ENCODE data around the gene TCN1.
"Not testable (repeated sequence)": the region's sequence is repeated elsewhere in the genome, so short reads cannot be mapped to it uniquely, and the experiment has no call there.

Gene TCN1

DNA sequence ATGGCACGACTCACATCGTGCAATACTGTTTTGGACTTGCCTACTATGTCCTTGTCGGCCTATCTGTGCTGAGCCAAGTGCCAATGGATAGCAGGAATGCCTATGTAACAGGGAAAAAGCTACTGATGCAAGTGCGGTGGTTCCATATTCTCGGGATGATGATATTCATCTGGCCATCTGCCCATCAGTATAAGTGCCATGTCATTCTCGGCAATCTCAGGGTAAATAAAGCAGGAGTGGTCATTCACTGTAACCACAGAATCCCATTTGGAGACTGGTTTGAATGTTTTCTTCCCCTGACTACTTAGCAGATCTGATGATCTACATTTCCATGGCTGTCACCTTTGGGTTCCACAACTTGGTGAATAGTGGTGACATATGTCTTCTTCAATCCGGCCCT is 32.4 kb upstream of the TCN1 start:
- H3K79me2 ChIP-seq = no peaks in the 10 kb centered on the region
- H3K27me3 ChIP-seq (ENCODE audit: control insufficient read depth, insufficient read depth, low read length) = no peaks in the 10 kb centered on the region
- no peak overlapping the region for H3K9ac ChIP-seq
- no peaks in the 10 kb centered on the region for H3K36me3 ChIP-seq (ENCODE audit: control insufficient read depth, insufficient read depth, low read length)
- H2AFZ ChIP-seq = no peak overlapping the region
- H3K4me1 ChIP-seq = no peaks in the 10 kb centered on the region
- no peak overlapping the region for H3K4me3 ChIP-seq (ENCODE audit: low read depth, low read length)
- H3K4me2 ChIP-seq (ENCODE audit: low read length) = no peak overlapping the region
- TF ChIP-seq, protein P1, sequence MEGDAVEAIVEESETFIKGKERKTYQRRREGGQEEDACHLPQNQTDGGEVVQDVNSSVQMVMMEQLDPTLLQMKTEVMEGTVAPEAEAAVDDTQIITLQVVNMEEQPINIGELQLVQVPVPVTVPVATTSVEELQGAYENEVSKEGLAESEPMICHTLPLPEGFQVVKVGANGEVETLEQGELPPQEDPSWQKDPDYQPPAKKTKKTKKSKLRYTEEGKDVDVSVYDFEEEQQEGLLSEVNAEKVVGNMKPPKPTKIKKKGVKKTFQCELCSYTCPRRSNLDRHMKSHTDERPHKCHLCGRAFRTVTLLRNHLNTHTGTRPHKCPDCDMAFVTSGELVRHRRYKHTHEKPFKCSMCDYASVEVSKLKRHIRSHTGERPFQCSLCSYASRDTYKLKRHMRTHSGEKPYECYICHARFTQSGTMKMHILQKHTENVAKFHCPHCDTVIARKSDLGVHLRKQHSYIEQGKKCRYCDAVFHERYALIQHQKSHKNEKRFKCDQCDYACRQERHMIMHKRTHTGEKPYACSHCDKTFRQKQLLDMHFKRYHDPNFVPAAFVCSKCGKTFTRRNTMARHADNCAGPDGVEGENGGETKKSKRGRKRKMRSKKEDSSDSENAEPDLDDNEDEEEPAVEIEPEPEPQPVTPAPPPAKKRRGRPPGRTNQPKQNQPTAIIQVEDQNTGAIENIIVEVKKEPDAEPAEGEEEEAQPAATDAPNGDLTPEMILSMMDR (IDR thresholded peaks at IDR 0.05) = no peak
- no peaks in the 10 kb centered on the region for H3K9me3 ChIP-seq (ENCODE audit: control insufficient read depth, low read length)
- no peak overlapping the region for H3K27ac ChIP-seq

DNA sequence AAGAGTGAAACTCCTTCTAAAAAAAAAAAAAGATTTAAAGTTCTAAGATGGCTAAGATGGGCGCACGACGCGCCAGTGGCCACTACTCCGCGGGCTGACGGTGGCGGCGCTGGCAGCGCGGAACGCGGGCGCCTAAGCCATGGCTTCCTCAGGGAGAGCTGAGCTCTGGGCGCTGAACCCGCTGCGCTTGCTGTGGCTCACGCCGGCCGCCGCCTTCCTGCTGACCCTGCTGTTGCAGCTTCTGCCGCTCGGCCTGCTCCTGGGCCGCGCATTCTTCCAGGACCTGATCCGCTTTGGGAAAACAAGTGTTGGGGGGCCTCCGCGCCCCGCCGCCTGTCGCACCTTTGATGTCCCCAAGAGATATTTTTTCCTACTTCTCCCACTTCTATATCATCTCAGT is 31.8 kb upstream of the TCN1 start:
- Histone ChIP-seq H2AFZ (no peak overlapping the region), H3K27ac (no peak overlapping the region), H3K27me3 (ENCODE audit: control insufficient read depth, insufficient read depth, low read length) (no peaks in the 10 kb centered on the region), H3K9ac (no peak overlapping the region), H3K4me3 (ENCODE audit: low read depth, low read length) (no peak overlapping the region), H3K9me3 (ENCODE audit: control insufficient read depth, low read length) (no peaks in the 10 kb centered on the region), H3K36me3 (ENCODE audit: control insufficient read depth, insufficient read depth, low read length) (no peaks in the 10 kb centered on the region), H3K79me2 (no peaks in the 10 kb centered on the region), H3K4me2 (ENCODE audit: low read length) (no peak overlapping the region), H3K4me1 (no peaks in the 10 kb centered on the region)
- TF ChIP-seq, protein P1 (IDR thresholded peaks at IDR 0.05) = no peak

DNA sequence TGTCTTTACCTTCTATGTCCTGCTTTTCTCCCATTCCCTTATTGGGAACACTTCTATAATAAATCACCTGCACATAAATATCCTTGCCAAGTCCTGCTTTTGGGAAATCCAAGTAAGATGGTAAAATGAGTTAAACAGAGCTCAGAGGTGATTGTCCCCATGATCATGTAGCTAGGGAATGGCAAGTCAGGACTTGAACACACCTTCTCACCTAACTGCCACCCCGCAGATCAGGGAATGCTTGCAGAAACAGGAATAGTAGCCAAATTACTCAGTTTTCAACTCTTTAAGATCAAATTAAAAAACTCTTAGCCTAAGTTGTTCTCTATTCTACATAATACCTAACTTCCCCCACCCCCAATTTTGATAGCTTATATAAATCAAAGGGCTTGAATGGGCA is 28.3 kb upstream of the TCN1 start:
- Histone ChIP-seq H3K79me2 (no peaks in the 10 kb centered on the region), H2AFZ (no peak overlapping the region), H3K9ac (no peak overlapping the region), H3K36me3 (ENCODE audit: control insufficient read depth, insufficient read depth, low read length) (no peaks in the 10 kb centered on the region), H3K4me3 (ENCODE audit: low read depth, low read length) (no peak overlapping the region), H3K9me3 (ENCODE audit: control insufficient read depth, low read length) (no peaks in the 10 kb centered on the region), H3K27ac (no peak overlapping the region), H3K27me3 (ENCODE audit: control insufficient read depth, insufficient read depth, low read length) (no peaks in the 10 kb centered on the region), H3K4me2 (ENCODE audit: low read length) (no peak overlapping the region), H3K4me1 (no peaks in the 10 kb centered on the region)
- TF ChIP-seq, protein P1 (IDR thresholded peaks at IDR 0.05) = no peak

DNA sequence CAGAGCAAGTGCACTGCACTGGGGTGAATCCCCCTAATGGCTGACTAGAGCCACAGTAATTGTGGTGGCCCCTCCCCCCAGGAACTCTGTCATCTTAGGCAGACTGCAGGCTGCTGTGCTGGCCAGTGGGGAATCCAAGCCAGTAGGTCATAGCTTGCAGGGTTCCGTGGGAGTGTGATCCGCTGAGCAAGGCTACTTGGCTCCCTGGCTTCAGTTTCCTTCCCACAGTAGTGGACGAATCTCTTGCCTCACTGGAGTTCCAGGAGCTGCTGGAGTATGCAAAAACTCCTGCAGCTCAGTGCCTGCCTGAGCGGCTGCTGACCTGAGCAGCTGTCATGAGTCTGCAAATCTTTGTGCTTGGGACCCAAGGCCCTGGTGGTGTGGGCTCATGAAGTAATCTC is 25.5 kb upstream of the TCN1 start:
- Histone ChIP-seq H3K27me3 (ENCODE audit: control insufficient read depth, insufficient read depth, low read length) (no peaks in the 10 kb centered on the region), H3K4me3 (ENCODE audit: low read depth, low read length) (no peak overlapping the region), H3K79me2 (no peaks in the 10 kb centered on the region), H3K9me3 (ENCODE audit: control insufficient read depth, low read length) (no peaks in the 10 kb centered on the region), H2AFZ (no peak overlapping the region), H3K27ac (no peak overlapping the region), H3K4me1 (no peaks in the 10 kb centered on the region), H3K4me2 (ENCODE audit: low read length) (no peak overlapping the region), H3K9ac (no peak overlapping the region), H3K36me3 (ENCODE audit: control insufficient read depth, insufficient read depth, low read length) (no peaks in the 10 kb centered on the region)
- TF ChIP-seq, protein P1 (IDR thresholded peaks at IDR 0.05) = no peak

DNA sequence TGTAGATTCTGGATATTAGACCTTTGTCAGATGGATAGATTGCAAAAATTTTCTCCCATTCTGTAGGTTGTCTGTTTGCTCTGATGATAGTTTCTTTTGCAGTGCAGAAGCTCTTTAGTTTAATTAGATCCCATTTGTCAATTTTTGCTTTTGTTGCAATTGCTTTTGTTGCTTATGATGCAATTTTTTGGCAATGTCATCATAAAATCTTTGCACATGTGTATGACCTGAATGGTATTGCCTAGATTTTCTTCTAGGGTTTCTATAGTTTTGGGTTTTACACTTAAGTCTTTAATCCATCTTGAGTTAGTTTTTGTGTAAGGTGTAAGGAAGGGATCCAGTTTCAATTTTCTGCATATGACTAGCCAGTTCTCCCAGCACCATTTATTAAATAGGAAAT is 20.9 kb upstream of the TCN1 start:
- not testable (repeated sequence) for H3K9ac ChIP-seq; H3K27me3 ChIP-seq (ENCODE audit: control insufficient read depth, insufficient read depth, low read length); H3K27ac ChIP-seq; H3K9me3 ChIP-seq (ENCODE audit: control insufficient read depth, low read length); H3K79me2 ChIP-seq; H3K4me2 ChIP-seq (ENCODE audit: low read length); H3K4me1 ChIP-seq; H3K36me3 ChIP-seq (ENCODE audit: control insufficient read depth, insufficient read depth, low read length); H3K4me3 ChIP-seq (ENCODE audit: low read depth, low read length); H2AFZ ChIP-seq

All from parathyroid adenoma (tissue), 2 donors.